ENCODE results near the gene TMBIM6. TPM values are rescaled to one million over a fixed set of nuclear protein-coding genes. Genes with fewer than 3 reads are reported as not detected.
A peak's percentile ranks its signal among the peaks of the same experiment; 100 is the strongest.

Gene TMBIM6
- 188 TPM for polyA plus RNA-seq (2012; ENCODE audit: low read depth, missing spikeins)

- TF ChIP-seq POLR2AphosphoS5 (IDR thresholded peaks at IDR 0.05; ENCODE audit: low read depth, low read length) (peak; percentile 99), TAF1 (IDR thresholded peaks at IDR 0.05; ENCODE audit: low read depth, low read length) (peak; percentile 100), POLR2A (IDR thresholded peaks at IDR 0.05; ENCODE audit: low read depth, low read length) (peak; percentile 100), SPI1 (IDR thresholded peaks at IDR 0.05; ENCODE audit: low read depth, low read length) (peak; percentile 74), POU2F2 (IDR thresholded peaks at IDR 0.05; ENCODE audit: low read depth, low read length) (peak; percentile 89), PAX5 (IDR thresholded peaks at IDR 0.05; ENCODE audit: insufficient read depth, low read length, severe bottlenecking) (peak; percentile 78)
- FAIRE-seq (peak; percentile 99), DNase-seq (ENCODE audit: insufficient read length, low spot score) (peak; percentile 79)
Measured at GRCh38 chr12:49740930-49741881, at the start of gene TMBIM6. TSS of gene TMBIM6 (plus strand) at chr12:49741557. CDS start at chr12:49752494, 10,937 bp downstream.

GRCh38 chr12:49692851-49693250, 48.5 kb upstream of the TMBIM6 start:
- DNase-seq (ENCODE audit: insufficient read length, low spot score) (no peak), FAIRE-seq (no peak)
- TF ChIP-seq SPI1 (IDR thresholded peaks at IDR 0.05; ENCODE audit: low read depth, low read length) (no peak), POU2F2 (IDR thresholded peaks at IDR 0.05; ENCODE audit: low read depth, low read length) (no peak), TAF1 (IDR thresholded peaks at IDR 0.05; ENCODE audit: low read depth, low read length) (no peak), POLR2A (IDR thresholded peaks at IDR 0.05; ENCODE audit: low read depth, low read length) (no peak), PAX5 (IDR thresholded peaks at IDR 0.05; ENCODE audit: insufficient read depth, low read length, severe bottlenecking) (no peak), POLR2AphosphoS5 (IDR thresholded peaks at IDR 0.05; ENCODE audit: low read depth, low read length) (no peak)

- DNase-seq (ENCODE audit: insufficient read length, low spot score) (no peak), FAIRE-seq (no peak)
- no peak for TF ChIP-seq POLR2AphosphoS5 (IDR thresholded peaks at IDR 0.05; ENCODE audit: low read depth, low read length)
- TF ChIP-seq TAF1 (IDR thresholded peaks at IDR 0.05; ENCODE audit: low read depth, low read length), result no peak
- no peak for TF ChIP-seq PAX5 (IDR thresholded peaks at IDR 0.05; ENCODE audit: insufficient read depth, low read length, severe bottlenecking)
- TF ChIP-seq POLR2A (IDR thresholded peaks at IDR 0.05; ENCODE audit: low read depth, low read length), result no peak
- TF ChIP-seq SPI1 (IDR thresholded peaks at IDR 0.05; ENCODE audit: low read depth, low read length), result no peak
- no peak for TF ChIP-seq POU2F2 (IDR thresholded peaks at IDR 0.05; ENCODE audit: low read depth, low read length)
Measured at GRCh38 chr12:49693931-49694444, 47.4 kb upstream of the TMBIM6 start.

GRCh38 chr12:49696723-49697122, 44.6 kb upstream of the TMBIM6 start:
- DNase-seq (ENCODE audit: insufficient read length, low spot score) (no peak), FAIRE-seq (no peak)
- no peak for TF ChIP-seq TAF1 (IDR thresholded peaks at IDR 0.05; ENCODE audit: low read depth, low read length)
- TF ChIP-seq POU2F2 (IDR thresholded peaks at IDR 0.05; ENCODE audit: low read depth, low read length), result no peak
- TF ChIP-seq PAX5 (IDR thresholded peaks at IDR 0.05; ENCODE audit: insufficient read depth, low read length, severe bottlenecking), result no peak
- TF ChIP-seq SPI1 (IDR thresholded peaks at IDR 0.05; ENCODE audit: low read depth, low read length), result no peak
- TF ChIP-seq POLR2A (IDR thresholded peaks at IDR 0.05; ENCODE audit: low read depth, low read length), result no peak
- TF ChIP-seq POLR2AphosphoS5 (IDR thresholded peaks at IDR 0.05; ENCODE audit: low read depth, low read length), result no peak

GRCh38 chr12:49697808-49698207, 43.5 kb upstream of the TMBIM6 start:
- DNase-seq (ENCODE audit: insufficient read length, low spot score) (no peak), FAIRE-seq (no peak)
- peak; percentile 73 for TF ChIP-seq SPI1 (IDR thresholded peaks at IDR 0.05; ENCODE audit: low read depth, low read length)
- no peak for TF ChIP-seq POLR2A (IDR thresholded peaks at IDR 0.05; ENCODE audit: low read depth, low read length)

- TF ChIP-seq SPI1 (IDR thresholded peaks at IDR 0.05; ENCODE audit: low read depth, low read length) (peak; percentile 95), POU2F2 (IDR thresholded peaks at IDR 0.05; ENCODE audit: low read depth, low read length) (peak; percentile 75; the same call in 1 of the 2 replicates), TAF1 (IDR thresholded peaks at IDR 0.05; ENCODE audit: low read depth, low read length) (no peak), POLR2A (IDR thresholded peaks at IDR 0.05; ENCODE audit: low read depth, low read length) (peak; percentile 46; the same call in 1 of the 2 replicates), POLR2AphosphoS5 (IDR thresholded peaks at IDR 0.05; ENCODE audit: low read depth, low read length) (peak; percentile 58; the same call in 1 of the 2 replicates), PAX5 (IDR thresholded peaks at IDR 0.05; ENCODE audit: insufficient read depth, low read length, severe bottlenecking) (peak; percentile 66)
- peak; percentile 39 for DNase-seq (ENCODE audit: insufficient read length, low spot score)
- FAIRE-seq, result peak; percentile 92
Measured at GRCh38 chr12:49698619-49699545, 42.5 kb upstream of the TMBIM6 start.

- FAIRE-seq, result peak; percentile 43
- DNase-seq (ENCODE audit: insufficient read length, low spot score), result no peak
- TF ChIP-seq PAX5 (IDR thresholded peaks at IDR 0.05; ENCODE audit: insufficient read depth, low read length, severe bottlenecking) (peak; percentile 23), POLR2A (IDR thresholded peaks at IDR 0.05; ENCODE audit: low read depth, low read length) (no peak)
Measured at GRCh38 chr12:49702009-49702408, 39.3 kb upstream of the TMBIM6 start.

GRCh38 chr12:49702676-49703215, 38.6 kb upstream of the TMBIM6 start:
- FAIRE-seq (no peak), DNase-seq (ENCODE audit: insufficient read length, low spot score) (no peak)
- no peak for TF ChIP-seq POLR2AphosphoS5 (IDR thresholded peaks at IDR 0.05; ENCODE audit: low read depth, low read length)
- TF ChIP-seq POLR2A (IDR thresholded peaks at IDR 0.05; ENCODE audit: low read depth, low read length), result no peak
- TF ChIP-seq PAX5 (IDR thresholded peaks at IDR 0.05; ENCODE audit: insufficient read depth, low read length, severe bottlenecking), result no peak
- TF ChIP-seq SPI1 (IDR thresholded peaks at IDR 0.05; ENCODE audit: low read depth, low read length), result no peak
- TF ChIP-seq POU2F2 (IDR thresholded peaks at IDR 0.05; ENCODE audit: low read depth, low read length), result no peak
- TF ChIP-seq TAF1 (IDR thresholded peaks at IDR 0.05; ENCODE audit: low read depth, low read length), result no peak

Measured in GM12891 (cell line).